Measurements from ENCODE around the gene MACROD2.

DNA sequence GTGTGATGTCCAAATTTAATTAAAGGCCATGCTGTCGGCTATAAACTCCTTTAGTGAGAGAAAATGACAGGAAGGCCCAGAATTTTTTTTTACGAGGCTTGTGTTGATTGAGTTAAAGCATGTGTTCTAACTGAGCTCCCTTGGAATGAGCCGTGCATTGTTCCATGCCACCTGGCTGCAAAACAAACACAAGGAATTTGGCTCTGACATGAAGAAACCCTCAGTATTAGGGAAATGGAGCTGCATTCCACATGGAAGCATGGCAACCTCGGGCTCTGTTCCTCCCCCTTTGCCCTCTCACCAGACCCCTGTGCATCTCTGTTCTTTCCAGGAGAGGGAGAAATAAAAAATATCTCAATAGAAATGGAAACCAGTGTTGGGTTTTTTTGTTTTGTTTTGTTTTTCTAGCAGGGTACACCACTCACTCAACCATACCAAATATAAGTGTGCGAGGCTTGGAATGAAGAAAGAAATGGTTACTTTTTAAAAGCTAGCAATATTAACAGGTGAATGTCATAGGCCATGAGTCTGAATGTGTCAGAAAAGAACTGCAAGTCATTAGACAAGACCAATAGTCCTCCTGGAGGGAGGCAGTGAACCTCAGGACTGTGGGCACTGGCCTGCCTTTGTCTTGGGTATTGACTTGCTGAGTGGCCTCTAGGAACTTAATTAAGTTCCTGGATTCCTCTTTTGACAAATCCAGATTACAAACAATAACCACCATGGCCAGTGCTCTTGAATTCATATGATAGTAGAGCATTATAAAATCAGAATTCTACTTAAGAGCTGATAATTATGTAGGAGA, 1642.8 kb downstream of the MACROD2 start:
- TF ChIP-seq, protein P1, sequence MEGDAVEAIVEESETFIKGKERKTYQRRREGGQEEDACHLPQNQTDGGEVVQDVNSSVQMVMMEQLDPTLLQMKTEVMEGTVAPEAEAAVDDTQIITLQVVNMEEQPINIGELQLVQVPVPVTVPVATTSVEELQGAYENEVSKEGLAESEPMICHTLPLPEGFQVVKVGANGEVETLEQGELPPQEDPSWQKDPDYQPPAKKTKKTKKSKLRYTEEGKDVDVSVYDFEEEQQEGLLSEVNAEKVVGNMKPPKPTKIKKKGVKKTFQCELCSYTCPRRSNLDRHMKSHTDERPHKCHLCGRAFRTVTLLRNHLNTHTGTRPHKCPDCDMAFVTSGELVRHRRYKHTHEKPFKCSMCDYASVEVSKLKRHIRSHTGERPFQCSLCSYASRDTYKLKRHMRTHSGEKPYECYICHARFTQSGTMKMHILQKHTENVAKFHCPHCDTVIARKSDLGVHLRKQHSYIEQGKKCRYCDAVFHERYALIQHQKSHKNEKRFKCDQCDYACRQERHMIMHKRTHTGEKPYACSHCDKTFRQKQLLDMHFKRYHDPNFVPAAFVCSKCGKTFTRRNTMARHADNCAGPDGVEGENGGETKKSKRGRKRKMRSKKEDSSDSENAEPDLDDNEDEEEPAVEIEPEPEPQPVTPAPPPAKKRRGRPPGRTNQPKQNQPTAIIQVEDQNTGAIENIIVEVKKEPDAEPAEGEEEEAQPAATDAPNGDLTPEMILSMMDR (conservative IDR thresholded peaks at IDR 0.05 in 1 of 2, IDR thresholded peaks at IDR 0.05 in 1 of 2; ENCODE audit: extremely low read depth in 1 of 2, insufficient read depth in 1 of 2, low read depth in 1 of 2, low read length in 2 of 2): no peak
- no peak for TF ChIP-seq EZH2 (IDR thresholded peaks at IDR 0.05; ENCODE audit: borderline replicate concordance, low read length)

Data from mammary epithelial cell (primary cell).